Measurements from ENCODE around the gene FAM184B. TPM values are rescaled to one million over a fixed set of nuclear protein-coding genes. Genes with fewer than 3 reads are reported as not detected.

The FAM184B gene
- total RNA-seq, 1 experiment from 2014 or later: 0.09 TPM

DNA sequence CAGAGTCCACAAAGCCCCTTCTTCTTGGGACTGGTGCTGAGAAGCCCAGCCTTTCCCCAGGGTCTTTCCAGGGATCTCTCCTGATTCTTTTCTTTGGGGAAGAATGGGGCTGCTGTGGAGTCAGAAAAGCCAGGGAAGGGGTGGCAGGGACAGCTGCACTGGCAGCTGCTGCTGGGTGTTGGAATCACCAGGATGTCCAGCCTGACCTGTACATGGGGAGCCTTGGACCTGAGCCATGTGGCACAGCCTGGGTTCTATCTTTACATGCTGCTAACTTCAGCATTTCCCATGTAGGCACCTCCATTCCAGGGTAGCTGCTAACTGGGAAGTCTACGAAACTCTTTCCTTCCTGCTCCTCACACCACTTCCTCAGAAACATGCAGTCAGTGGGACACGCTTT lies 131.0 kb downstream of the FAM184B start:
- Histone ChIP-seq H3K18ac (ENCODE audit: insufficient read length, low read depth, low read length) (no peak overlapping the region), H2BK120ac (ENCODE audit: low read depth, low read length, poor library complexity, severe bottlenecking) (no peak overlapping the region), H4K20me1 (ENCODE audit: control insufficient read depth, insufficient read depth, insufficient read length) (no peaks in the 10 kb centered on the region), H4K91ac (ENCODE audit: insufficient read length, low read depth, low read length) (no peak overlapping the region), H2BK20ac (ENCODE audit: low read depth, low read length, poor library complexity, severe bottlenecking) (no peak overlapping the region), H3K4me1 (ENCODE audit: insufficient read depth, low read length) (no peaks in the 10 kb centered on the region), H3K56ac (ENCODE audit: insufficient read length, low read depth, low read length) (no peak overlapping the region), H2BK15ac (ENCODE audit: low read depth, low read length) (no peak overlapping the region), H3K79me2 (ENCODE audit: insufficient read depth, low read length) (no peaks in the 10 kb centered on the region), H3K9me3 (ENCODE audit: control insufficient read depth, low read depth, low read length) (no peaks in the 10 kb centered on the region), H4K5ac (ENCODE audit: insufficient read length, low read depth, low read length) (no peak overlapping the region), H3K79me1 (ENCODE audit: insufficient read depth, low read depth, low read length, poor library complexity, severe bottlenecking) (no peaks in the 10 kb centered on the region), H2AFZ (ENCODE audit: low read length) (no peak overlapping the region), H3K4ac (ENCODE audit: low read depth, low read length) (no peak overlapping the region), H3K27me3 (ENCODE audit: insufficient read depth, low read length) (no peaks in the 10 kb centered on the region), H2AK5ac (ENCODE audit: insufficient read length, low read length) (no peak overlapping the region), H2BK5ac (ENCODE audit: insufficient read length, low read length) (no peak overlapping the region), H3K4me2 (ENCODE audit: insufficient read depth, insufficient read length, low read length) (no peak overlapping the region), H3K27ac (ENCODE audit: insufficient read length, low read depth, low read length) (no peak overlapping the region), H3K23ac (ENCODE audit: insufficient read length, low read depth, low read length) (no peak overlapping the region), H3K14ac (ENCODE audit: insufficient read depth, low read length) (no peak overlapping the region), H4K8ac (replicated peaks; ENCODE audit: insufficient read length, low read depth, low read length) (no peak overlapping the region), H3K9ac (ENCODE audit: extremely low read depth, insufficient read length, low read length) (no peak overlapping the region), H3T11ph (ENCODE audit: low read length) (no peak overlapping the region), H2BK12ac (ENCODE audit: insufficient read length, low read depth, low read length) (no peak overlapping the region), H3K23me2 (ENCODE audit: insufficient read length, low read depth, low read length, poor library complexity, severe bottlenecking) (no peaks in the 10 kb centered on the region)
- H3K27ac Mint-ChIP-seq: no peak overlapping the region
- peaks cover 7% of the 10 kb centered on the region for H3K27me3 Mint-ChIP-seq (ENCODE audit: low read depth)
- no peak overlapping the region for H3K4me3 Mint-ChIP-seq
- DNase-seq: no peak
- no CpG with 5 or more reads among the region's 2 CpGs for WGBS (ENCODE audit: extremely low coverage, insufficient read length, low lambda C conversion rate)
- no peaks in the 10 kb centered on the region for H3K4me1 Mint-ChIP-seq
- H3K9me3 Mint-ChIP-seq: peaks cover 0 to 3% of the 10 kb centered on the region in 2 experiments; a peak in 2 of 5 replicates
- no peaks in the 10 kb centered on the region for H3K36me3 Mint-ChIP-seq (ENCODE audit: insufficient read depth in 1 of 3, low read depth in 3 of 3)
- TF ChIP-seq, protein P1, sequence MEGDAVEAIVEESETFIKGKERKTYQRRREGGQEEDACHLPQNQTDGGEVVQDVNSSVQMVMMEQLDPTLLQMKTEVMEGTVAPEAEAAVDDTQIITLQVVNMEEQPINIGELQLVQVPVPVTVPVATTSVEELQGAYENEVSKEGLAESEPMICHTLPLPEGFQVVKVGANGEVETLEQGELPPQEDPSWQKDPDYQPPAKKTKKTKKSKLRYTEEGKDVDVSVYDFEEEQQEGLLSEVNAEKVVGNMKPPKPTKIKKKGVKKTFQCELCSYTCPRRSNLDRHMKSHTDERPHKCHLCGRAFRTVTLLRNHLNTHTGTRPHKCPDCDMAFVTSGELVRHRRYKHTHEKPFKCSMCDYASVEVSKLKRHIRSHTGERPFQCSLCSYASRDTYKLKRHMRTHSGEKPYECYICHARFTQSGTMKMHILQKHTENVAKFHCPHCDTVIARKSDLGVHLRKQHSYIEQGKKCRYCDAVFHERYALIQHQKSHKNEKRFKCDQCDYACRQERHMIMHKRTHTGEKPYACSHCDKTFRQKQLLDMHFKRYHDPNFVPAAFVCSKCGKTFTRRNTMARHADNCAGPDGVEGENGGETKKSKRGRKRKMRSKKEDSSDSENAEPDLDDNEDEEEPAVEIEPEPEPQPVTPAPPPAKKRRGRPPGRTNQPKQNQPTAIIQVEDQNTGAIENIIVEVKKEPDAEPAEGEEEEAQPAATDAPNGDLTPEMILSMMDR (conservative IDR thresholded peaks at IDR 0.05): no peak
